Activated naive CD4-positive, alpha-beta T cell treated with anti-CD3 and anti-CD28 coated beads, Interleukin-2, amount 50 U/mL, for 72 hours (primary cell): Measurements from ENCODE around the gene ETS1. TPM values are rescaled to one million over a fixed set of nuclear protein-coding genes. Genes with fewer than 3 reads are reported as not detected.

Experiments
- ATAC-seq, 2 donors: fragments of 150-1000 bp; cut with Tn5 transposase; 2 replicates each; pipeline ENCODE4 v1.10.0; 2021; ENCODE audit warnings: mild to moderate bottlenecking in 2 of 2, moderate library complexity in 2 of 2
- DNase-seq, 2 donors: peaks; one replicate each; pipeline ENCODE4 v3.0.0; 2021 to 2022; ENCODE audit warnings: low spot score in 2 of 2
- H3K27ac Mint-ChIP-seq, 2 donors: one replicate each; pipeline ENCODE4 v1.8.0; 2022; ENCODE audit warnings: mild to moderate bottlenecking in 2 of 2, mixed read lengths in 2 of 2
- H3K36me3 Mint-ChIP-seq, 2 donors: one replicate each; pipeline ENCODE4 v1.8.0; 2022; ENCODE audit warnings: mixed read lengths in 2 of 2
- H3K9me3 Mint-ChIP-seq, 2 donors: one replicate each; pipeline ENCODE4 v1.8.0; 2022; ENCODE audit warnings: mixed read lengths in 2 of 2
- total RNA-seq, 2 donors: library from RNA; stranded (reverse); gene quantifications; one replicate each; pipeline ENCODE4 v1.2.3, GENCODE V29; 2022

The ETS1 gene
- total RNA-seq, 2 donors from 2014 or later = 176 to 461 TPM

- peaks cover 0 to 3% of the 10 kb centered on the region in 2 donors for H3K9me3 Mint-ChIP-seq
- H3K36me3 Mint-ChIP-seq = no peaks in the 10 kb centered on the region
- no peak for ATAC-seq
- no peak for DNase-seq
- no peak overlapping the region for H3K27ac Mint-ChIP-seq
These were observed 34.5 kb upstream of the ETS1 start for GRCh38 chr11:128621601-128622501.

GRCh38 chr11:128620309-128621100 lies 33.1 kb upstream of the ETS1 start:
- H3K36me3 Mint-ChIP-seq = no peaks in the 10 kb centered on the region
- no peak for ATAC-seq
- no peak for DNase-seq
- H3K27ac Mint-ChIP-seq = peak overlapping the region; percentile 14 to 44
- no peaks in the 10 kb centered on the region for H3K9me3 Mint-ChIP-seq

- no peaks in the 10 kb centered on the region for H3K9me3 Mint-ChIP-seq
- ATAC-seq (no peak), DNase-seq (no peak)
- H3K27ac Mint-ChIP-seq = peak overlapping the region; percentile 14 to 44
- no peaks in the 10 kb centered on the region for H3K36me3 Mint-ChIP-seq
These were observed 32.4 kb upstream of the ETS1 start for GRCh38 chr11:128619540-128620308.

GRCh38 chr11:128619007-128619406 lies 31.6 kb upstream of the ETS1 start:
- DNase-seq (no peak), ATAC-seq (no peak)
- Mint-ChIP-seq H3K36me3 (no peaks in the 10 kb centered on the region), H3K27ac (peak overlapping the region; percentile 2 to 90), H3K9me3 (no peaks in the 10 kb centered on the region)

GRCh38 chr11:128618603-128619002 lies 31.2 kb upstream of the ETS1 start:
- ATAC-seq = no peak
- Mint-ChIP-seq H3K36me3 (no peaks in the 10 kb centered on the region), H3K27ac (peak overlapping the region; percentile 2 to 90), H3K9me3 (no peaks in the 10 kb centered on the region)
- no peak for DNase-seq

- Mint-ChIP-seq H3K27ac (no peak overlapping the region), H3K9me3 (no peaks in the 10 kb centered on the region), H3K36me3 (no peaks in the 10 kb centered on the region)
- ATAC-seq (no peak), DNase-seq (no peak)
These were observed 28.8 kb upstream of the ETS1 start for GRCh38 chr11:128616161-128616560.

GRCh38 chr11:128615612-128616011 lies 28.3 kb upstream of the ETS1 start:
- no peak for DNase-seq
- no peaks in the 10 kb centered on the region for H3K9me3 Mint-ChIP-seq
- peaks cover 3 to 5% of the 10 kb centered on the region in 2 donors for H3K36me3 Mint-ChIP-seq
- no peak for ATAC-seq
- no peak overlapping the region for H3K27ac Mint-ChIP-seq

- DNase-seq = no peak
- Mint-ChIP-seq H3K36me3 (peaks cover 5 to 8% of the 10 kb centered on the region in 2 donors), H3K9me3 (no peaks in the 10 kb centered on the region), H3K27ac (no peak overlapping the region)
- ATAC-seq = no peak
These were observed 27.7 kb upstream of the ETS1 start for GRCh38 chr11:128615076-128615475.

- Mint-ChIP-seq H3K27ac (no peak overlapping the region), H3K36me3 (peaks cover 5 to 8% of the 10 kb centered on the region in 2 donors), H3K9me3 (no peaks in the 10 kb centered on the region)
- DNase-seq = no peak
- ATAC-seq = no peak
These were observed 26.7 kb upstream of the ETS1 start for GRCh38 chr11:128614026-128614425.

GRCh38 chr11:128613300-128613995 lies 26.1 kb upstream of the ETS1 start:
- Mint-ChIP-seq H3K27ac (no peak overlapping the region), H3K36me3 (peaks cover 5 to 8% of the 10 kb centered on the region in 2 donors), H3K9me3 (no peaks in the 10 kb centered on the region)
- DNase-seq (no peak), ATAC-seq (no peak)

GRCh38 chr11:128610721-128611617 lies 23.6 kb upstream of the ETS1 start:
- peak in 1 of 2 donors; percentile 40 for DNase-seq
- ATAC-seq = peak; percentile 74 to 83
- no peaks in the 10 kb centered on the region for H3K9me3 Mint-ChIP-seq
- peaks cover 5 to 8% of the 10 kb centered on the region in 2 donors for H3K36me3 Mint-ChIP-seq
- peak overlapping the region; percentile 92 to 96 for H3K27ac Mint-ChIP-seq

- peaks cover 5 to 8% of the 10 kb centered on the region in 2 donors for H3K36me3 Mint-ChIP-seq
- peak overlapping the region; percentile 85 to 92 for H3K27ac Mint-ChIP-seq
- ATAC-seq = no peak
- DNase-seq = no peak
- H3K9me3 Mint-ChIP-seq = no peaks in the 10 kb centered on the region
These were observed 22.4 kb upstream of the ETS1 start for GRCh38 chr11:128609785-128610184.

GRCh38 chr11:128608746-128609407 lies 21.5 kb upstream of the ETS1 start:
- DNase-seq (no peak), ATAC-seq (no peak)
- Mint-ChIP-seq H3K27ac (peak overlapping the region; percentile 81 to 92), H3K9me3 (no peaks in the 10 kb centered on the region), H3K36me3 (peaks cover 5 to 8% of the 10 kb centered on the region in 2 donors)

GRCh38 chr11:128607819-128608218 lies 20.5 kb upstream of the ETS1 start:
- Mint-ChIP-seq H3K9me3 (no peaks in the 10 kb centered on the region), H3K27ac (peak overlapping the region in 1 of 2 donors; percentile 92), H3K36me3 (peaks cover 5 to 8% of the 10 kb centered on the region in 2 donors)
- DNase-seq (no peak), ATAC-seq (no peak)

- Mint-ChIP-seq H3K9me3 (no peaks in the 10 kb centered on the region), H3K36me3 (no peaks in the 10 kb centered on the region), H3K27ac (no peak overlapping the region)
- ATAC-seq (no peak), DNase-seq (no peak)
These were observed 17.4 kb upstream of the ETS1 start for GRCh38 chr11:128604723-128605122.
